AG04450 (cell line): ENCODE results near the gene NCAM1. TPM values are rescaled to one million over a fixed set of nuclear protein-coding genes. Genes with fewer than 3 reads are reported as not detected.

Experiments used
- CTCF ChIA-PET: fragments of 300-600, 350-600 bp; formaldehyde crosslinking; extraction: SDS; loops from one replicate; lab custom pipeline; 2022; ENCODE audit warnings: antibody characterized with exemption, inconsistent platforms; lab: Charles Lee
- POLR2A ChIA-PET: fragments of 350-600 bp; formaldehyde crosslinking; extraction: SDS; loops from one replicate; lab custom pipeline; 2021; ENCODE audit warnings: antibody characterized with exemption, inconsistent platforms; lab: Yijun Ruan, JAX
- DNase-seq: peaks from one replicate; pipeline ENCODE4 v3.0.0-alpha.2; 2011; ENCODE audit warnings: low read depth, low spot score
- H3K27ac ChIP-seq: one replicate; pipeline ENCODE4 v1.5.1; 2012; ENCODE audit warnings: low read depth, low read length, control low read depth
- H3K27me3 ChIP-seq: one replicate; pipeline ENCODE4 v1.6.0; 2012; ENCODE audit warnings: low read length; ENCODE audit not compliant: control insufficient read depth, insufficient read depth
- H3K4me3 ChIP-seq: 2 replicates; pipeline ENCODE4 v1.5.1; 2011; ENCODE audit warnings: mild to moderate bottlenecking, low read depth, low read length, control low read depth
- H3K9me3 ChIP-seq: 2 replicates; pipeline ENCODE4 v1.5.1; 2012; ENCODE audit warnings: low read length; ENCODE audit not compliant: control insufficient read depth, insufficient read depth
- CTCF ChIP-seq: IDR thresholded peaks from 2 replicates; pipeline ENCODE4 v1.5.1; 2011; ENCODE audit warnings: low read depth, low read length, control low read depth, inconsistent platforms
- polyA plus RNA-seq: library from polyadenylated mRNA; depleted of rRNA; stranded (reverse); fragments of >200 nt; gene quantifications from 2 replicates; pipeline ENCODE4 v1.2.3, GENCODE V29; 2011

Gene NCAM1
- polyA plus RNA-seq, 1 experiment = not detected

GRCh38 chr11:113311536-113311935 lies 350.3 kb downstream of the NCAM1 start:
- ChIA-PET CTCF (interaction anchor here (1.1 to 3.6 kb wide), 3 partner anchors 216 to 419 kb away, joined by 3 to 32 read pairs (median 6); no protein-coding TSS in a partner anchor), POLR2A (no interaction called here)
- no peak for DNase-seq
- Histone ChIP-seq H3K4me3 (no peak overlapping the region), H3K9me3 (no peaks in the 10 kb centered on the region), H3K27ac (no peak overlapping the region), H3K27me3 (peaks cover 11% of the 10 kb centered on the region)
- TF ChIP-seq CTCF = no peak

GRCh38 chr11:113313601-113314000 lies 352.4 kb downstream of the NCAM1 start:
- Histone ChIP-seq H3K27ac (no peak overlapping the region), H3K27me3 (peaks cover 6% of the 10 kb centered on the region), H3K9me3 (no peaks in the 10 kb centered on the region), H3K4me3 (no peak overlapping the region; the same call in 1 of the 2 replicates)
- ChIA-PET POLR2A (no interaction called here), CTCF (interaction anchor here (0.6 to 3.6 kb wide), 7 partner anchors 24 to 725 kb away, joined by 3 to 32 read pairs (median 6); no protein-coding TSS in a partner anchor)
- TF ChIP-seq CTCF = no peak
- no peak for DNase-seq

GRCh38 chr11:113314065-113314388 lies 352.8 kb downstream of the NCAM1 start:
- DNase-seq = no peak
- no peak overlapping the region for H3K27ac ChIP-seq
- POLR2A ChIA-PET = no interaction called here

GRCh38 chr11:113314389-113315301 lies 353.4 kb downstream of the NCAM1 start, which contains the start of gene TTC12:
TTC12 (plus strand) TSS chr11:113314583; CDS start chr11:113316258, 1,675 bp downstream.
- ChIA-PET POLR2A (interaction anchor here (0.6 kb wide), 1 partner anchor 74 kb away, joined by 7 read pairs; no protein-coding TSS in a partner anchor), CTCF (interaction anchor here (0.7 to 3.6 kb wide), 5 partner anchors 179 to 1031 kb away, joined by 3 to 32 read pairs (median 10); no protein-coding TSS in a partner anchor)
- peak within 1 kb of the TSS; percentile 53 for H3K27ac ChIP-seq
- peak; percentile 61 for DNase-seq
- no peaks in the 10 kb centered on the region for H3K9me3 ChIP-seq
- no peak for TF ChIP-seq CTCF
- H3K4me3 ChIP-seq = peak within 1 kb of the TSS; percentile 95
- H3K27me3 ChIP-seq = peaks cover 4% of the 10 kb centered on the region

More at GRCh38 chr11:113314065-113314388, 352.8 kb downstream of the NCAM1 start:
- H3K9me3 ChIP-seq = no peaks in the 10 kb centered on the region
- H3K27me3 ChIP-seq = peaks cover 5% of the 10 kb centered on the region
- peak overlapping the region; percentile 59 for H3K4me3 ChIP-seq
- TF ChIP-seq CTCF = no peak
- CTCF ChIA-PET = interaction anchor here (1.4 to 3.6 kb wide), 3 partner anchors 24 to 416 kb away, joined by 6 to 32 read pairs (median 18); no protein-coding TSS in a partner anchor

- Histone ChIP-seq H3K27me3 (no peaks in the 10 kb centered on the region), H3K27ac (no peak overlapping the region), H3K4me3 (no peak overlapping the region), H3K9me3 (0 out of 2 replicates have a peak, but pooled peaks cover 2% of the 10 kb centered on the region)
- no peak for TF ChIP-seq CTCF
- POLR2A ChIA-PET = no interaction called here
- no peak for DNase-seq
- CTCF ChIA-PET = interaction anchor here (0.6 to 1.2 kb wide), 2 partner anchors 219 to 415 kb away, joined by 3 read pairs; no protein-coding TSS in a partner anchor
These were observed 354.6 kb downstream of the NCAM1 start for GRCh38 chr11:113315811-113316210.
